Activated naive CD8-positive, alpha-beta T cell treated with anti-CD3 and anti-CD28 coated beads, Interleukin-2, amount 10 ng/mL, durations not matched to agents 7 days and 5 days (primary cell): Measurements from ENCODE around the gene RPS6KC1. TPM values are rescaled to one million over a fixed set of nuclear protein-coding genes. Genes with fewer than 3 reads are reported as not detected.
"Not testable (repeated sequence)": the region's sequence is repeated elsewhere in the genome, so short reads cannot be mapped to it uniquely, and the experiment has no call there.

Experiments
- ATAC-seq: fragments of 150-1000 bp; cut with Tn5 transposase; one replicate; pipeline ENCODE4 v1.10.0; 2021; ENCODE audit warnings: low read depth, moderate library complexity
- POLR2A ChIA-PET: fragments of 350-600 bp; sonication (Branson Sonifier 250); formaldehyde crosslinking; loops from one replicate; lab custom pipeline; 2021; ENCODE audit warnings: antibody characterized with exemption; lab: Charles Lee
- DNase-seq: peaks from one replicate; pipeline ENCODE4 v3.0.0; 2021
- H3K27ac Mint-ChIP-seq: one replicate; pipeline ENCODE4 v1.8.0; 2022; ENCODE audit warnings: mild to moderate bottlenecking, mixed read lengths
- H3K27me3 Mint-ChIP-seq: one replicate; pipeline ENCODE4 v1.8.0; 2022; ENCODE audit warnings: mild to moderate bottlenecking, moderate library complexity, mixed read lengths
- H3K36me3 Mint-ChIP-seq: one replicate; pipeline ENCODE4 v1.8.0; 2021; ENCODE audit warnings: mild to moderate bottlenecking, mixed read lengths
- H3K4me1 Mint-ChIP-seq: one replicate; pipeline ENCODE4 v1.8.0; 2021; ENCODE audit warnings: mixed read lengths
- H3K4me3 Mint-ChIP-seq: one replicate; pipeline ENCODE4 v1.8.0; 2022; ENCODE audit warnings: mild to moderate bottlenecking, moderate library complexity, mixed read lengths
- H3K9me3 Mint-ChIP-seq: one replicate; pipeline ENCODE4 v1.8.0; 2021; ENCODE audit warnings: mixed read lengths
- total RNA-seq, 2 experiments: library from RNA; stranded (reverse); gene quantifications; one replicate each; pipeline ENCODE4 v1.2.3, GENCODE V29; 2021

Gene RPS6KC1
- total RNA-seq, 2 experiments from 2014 or later, result 13.4 to 13.8 TPM

- POLR2A ChIA-PET, result no interaction called here
- DNase-seq (no peak), ATAC-seq (no peak)
- Mint-ChIP-seq H3K4me3 (no peak overlapping the region), H3K27ac (no peak overlapping the region), H3K27me3 (no peaks in the 10 kb centered on the region), H3K36me3 (peaks cover 50% of the 10 kb centered on the region), H3K9me3 (peaks cover 17% of the 10 kb centered on the region), H3K4me1 (no peaks in the 10 kb centered on the region)
Observed at GRCh38 chr1:213194855-213195254, 143.8 kb downstream of the RPS6KC1 start.

GRCh38 chr1:213196328-213197054, 145.4 kb downstream of the RPS6KC1 start:
- Mint-ChIP-seq H3K9me3 (peaks cover 17% of the 10 kb centered on the region), H3K36me3 (peaks cover 46% of the 10 kb centered on the region)
- H3K27me3 Mint-ChIP-seq, H3K4me1 Mint-ChIP-seq, ATAC-seq, H3K4me3 Mint-ChIP-seq, DNase-seq, H3K27ac Mint-ChIP-seq, POLR2A ChIA-PET: not testable (repeated sequence)

GRCh38 chr1:213200630-213201029, 149.6 kb downstream of the RPS6KC1 start:
- Mint-ChIP-seq H3K4me3 (no peak overlapping the region), H3K4me1 (no peaks in the 10 kb centered on the region), H3K36me3 (peaks cover 38% of the 10 kb centered on the region), H3K9me3 (peaks cover 15% of the 10 kb centered on the region), H3K27ac (no peak overlapping the region), H3K27me3 (no peaks in the 10 kb centered on the region)
- ATAC-seq (no peak), DNase-seq (no peak)
- POLR2A ChIA-PET, result no interaction called here

- no peak overlapping the region for H3K27ac Mint-ChIP-seq
- DNase-seq (no peak), ATAC-seq (no peak)
- POLR2A ChIA-PET, result no interaction called here
- H3K4me1 Mint-ChIP-seq, result no peaks in the 10 kb centered on the region
- no peak overlapping the region for H3K4me3 Mint-ChIP-seq
- peaks cover 34% of the 10 kb centered on the region for H3K36me3 Mint-ChIP-seq
- no peaks in the 10 kb centered on the region for H3K27me3 Mint-ChIP-seq
- H3K9me3 Mint-ChIP-seq, result peaks cover 12% of the 10 kb centered on the region
Observed at GRCh38 chr1:213201380-213202155, 150.5 kb downstream of the RPS6KC1 start.

- H3K9me3 Mint-ChIP-seq, result peaks cover 8% of the 10 kb centered on the region
- DNase-seq (no peak), ATAC-seq (no peak)
- POLR2A ChIA-PET, result no interaction called here
- peaks cover 40% of the 10 kb centered on the region for H3K36me3 Mint-ChIP-seq
- H3K4me3 Mint-ChIP-seq, result no peak overlapping the region
- no peaks in the 10 kb centered on the region for H3K27me3 Mint-ChIP-seq
- no peak overlapping the region for H3K27ac Mint-ChIP-seq
- H3K4me1 Mint-ChIP-seq, result peaks cover 2% of the 10 kb centered on the region
Observed at GRCh38 chr1:213211201-213211600, 160.2 kb downstream of the RPS6KC1 start.

GRCh38 chr1:213219076-213219475, 168.0 kb downstream of the RPS6KC1 start:
- ATAC-seq, H3K4me1 Mint-ChIP-seq, DNase-seq, H3K27ac Mint-ChIP-seq, H3K27me3 Mint-ChIP-seq, POLR2A ChIA-PET, H3K4me3 Mint-ChIP-seq, H3K9me3 Mint-ChIP-seq: not testable (repeated sequence)
- H3K36me3 Mint-ChIP-seq, result peaks cover 23% of the 10 kb centered on the region

GRCh38 chr1:213221209-213221608, 170.2 kb downstream of the RPS6KC1 start:
- peaks cover 9% of the 10 kb centered on the region for H3K36me3 Mint-ChIP-seq
- DNase-seq, result no peak
- H3K4me1 Mint-ChIP-seq, result no peaks in the 10 kb centered on the region
- POLR2A ChIA-PET, result no interaction called here
- ATAC-seq, result no peak
- H3K9me3 Mint-ChIP-seq, result peaks cover 2% of the 10 kb centered on the region
- H3K4me3 Mint-ChIP-seq, result no peak overlapping the region
- no peaks in the 10 kb centered on the region for H3K27me3 Mint-ChIP-seq
- no peak overlapping the region for H3K27ac Mint-ChIP-seq

- Mint-ChIP-seq H3K4me3 (no peak overlapping the region), H3K9me3 (no peaks in the 10 kb centered on the region), H3K27me3 (no peaks in the 10 kb centered on the region), H3K4me1 (peaks cover 4% of the 10 kb centered on the region), H3K36me3 (peaks cover 2% of the 10 kb centered on the region), H3K27ac (no peak overlapping the region)
- ATAC-seq, result no peak
- POLR2A ChIA-PET, result no interaction called here
- DNase-seq, result no peak
Observed at GRCh38 chr1:213227458-213227857, 176.4 kb downstream of the RPS6KC1 start.

GRCh38 chr1:213231795-213232231, 180.8 kb downstream of the RPS6KC1 start:
- H3K36me3 Mint-ChIP-seq, result peaks cover 4% of the 10 kb centered on the region
- no peak for ATAC-seq
- H3K4me3 Mint-ChIP-seq, result no peak overlapping the region
- H3K9me3 Mint-ChIP-seq, result no peaks in the 10 kb centered on the region
- H3K27me3 Mint-ChIP-seq, result no peaks in the 10 kb centered on the region
- POLR2A ChIA-PET, result no interaction called here
- no peak overlapping the region for H3K27ac Mint-ChIP-seq
- no peak for DNase-seq
- H3K4me1 Mint-ChIP-seq, result peaks cover 4% of the 10 kb centered on the region

GRCh38 chr1:213242883-213243282, 191.8 kb downstream of the RPS6KC1 start:
- no peaks in the 10 kb centered on the region for H3K4me1 Mint-ChIP-seq
- H3K4me3 Mint-ChIP-seq, result no peak overlapping the region
- no peak overlapping the region for H3K27ac Mint-ChIP-seq
- peaks cover 6% of the 10 kb centered on the region for H3K36me3 Mint-ChIP-seq
- no peak for DNase-seq
- ATAC-seq, result no peak
- POLR2A ChIA-PET, result no interaction called here
- no peaks in the 10 kb centered on the region for H3K9me3 Mint-ChIP-seq
- no peaks in the 10 kb centered on the region for H3K27me3 Mint-ChIP-seq

- peaks cover 6% of the 10 kb centered on the region for H3K36me3 Mint-ChIP-seq
- H3K4me1 Mint-ChIP-seq, result no peaks in the 10 kb centered on the region
- H3K4me3 Mint-ChIP-seq, result no peak overlapping the region
- H3K27ac Mint-ChIP-seq, result no peak overlapping the region
- ATAC-seq (no peak), DNase-seq (no peak)
- POLR2A ChIA-PET, result no interaction called here
- H3K9me3 Mint-ChIP-seq, result no peaks in the 10 kb centered on the region
- no peaks in the 10 kb centered on the region for H3K27me3 Mint-ChIP-seq
Observed at GRCh38 chr1:213244664-213245091, 193.6 kb downstream of the RPS6KC1 start.

GRCh38 chr1:213245260-213245910, 194.3 kb downstream of the RPS6KC1 start:
- ATAC-seq (no peak), DNase-seq (no peak)
- no peaks in the 10 kb centered on the region for H3K4me1 Mint-ChIP-seq
- POLR2A ChIA-PET, result no interaction called here
- no peak overlapping the region for H3K27ac Mint-ChIP-seq
- H3K27me3 Mint-ChIP-seq, result no peaks in the 10 kb centered on the region
- H3K9me3 Mint-ChIP-seq, result no peaks in the 10 kb centered on the region
- H3K36me3 Mint-ChIP-seq, result peaks cover 6% of the 10 kb centered on the region
- no peak overlapping the region for H3K4me3 Mint-ChIP-seq

GRCh38 chr1:213247038-213247437, 196.0 kb downstream of the RPS6KC1 start:
- H3K9me3 Mint-ChIP-seq, result no peaks in the 10 kb centered on the region
- POLR2A ChIA-PET, result no interaction called here
- H3K36me3 Mint-ChIP-seq, result no peaks in the 10 kb centered on the region
- no peak for DNase-seq
- no peak overlapping the region for H3K27ac Mint-ChIP-seq
- no peak for ATAC-seq
- H3K4me3 Mint-ChIP-seq, result no peak overlapping the region
- H3K27me3 Mint-ChIP-seq, result no peaks in the 10 kb centered on the region
- H3K4me1 Mint-ChIP-seq, result no peaks in the 10 kb centered on the region
